Activated naive CD8-positive, alpha-beta T cell treated with anti-CD3 and anti-CD28 coated beads, Interleukin-2, amount 10 ng/mL, durations not matched to agents 7 days and 5 days (primary cell): Measurements from ENCODE around the gene SLC18A3. TPM values are rescaled to one million over a fixed set of nuclear protein-coding genes. Genes with fewer than 3 reads are reported as not detected.

Experiments
- total RNA-seq, 2 experiments: library from RNA; stranded (reverse); gene quantifications; one replicate each; pipeline ENCODE4 v1.2.3, GENCODE V29; 2021

SLC18A3 gene
- total RNA-seq, 2 experiments from 2014 or later = not detected

Other genes starting within 250 kb of the SLC18A3 start
- not detected for gene DRGX, start 214.2 kb upstream of the SLC18A3 start, total RNA-seq
- 10 to 100 TPM; 31.8 to 34.8 TPM for gene ERCC6, start 71.2 kb upstream of the SLC18A3 start, total RNA-seq
- gene CHAT, start 3.7 kb downstream of the SLC18A3 start, total RNA-seq = not detected
- gene C10orf53, start 69.3 kb downstream of the SLC18A3 start, total RNA-seq = not detected
- gene OGDHL, start 152.0 kb downstream of the SLC18A3 start, total RNA-seq = not detected